Measurements from ENCODE around the gene ZCCHC9. TPM values are rescaled to one million over a fixed set of nuclear protein-coding genes. Genes with fewer than 3 reads are reported as not detected.
"Not testable (repeated sequence)": the region's sequence is repeated elsewhere in the genome, so short reads cannot be mapped to it uniquely, and the experiment has no call there.

The ZCCHC9 gene
- total RNA-seq, 1 experiment from 2014 or later, result 22.0 TPM

DNA sequence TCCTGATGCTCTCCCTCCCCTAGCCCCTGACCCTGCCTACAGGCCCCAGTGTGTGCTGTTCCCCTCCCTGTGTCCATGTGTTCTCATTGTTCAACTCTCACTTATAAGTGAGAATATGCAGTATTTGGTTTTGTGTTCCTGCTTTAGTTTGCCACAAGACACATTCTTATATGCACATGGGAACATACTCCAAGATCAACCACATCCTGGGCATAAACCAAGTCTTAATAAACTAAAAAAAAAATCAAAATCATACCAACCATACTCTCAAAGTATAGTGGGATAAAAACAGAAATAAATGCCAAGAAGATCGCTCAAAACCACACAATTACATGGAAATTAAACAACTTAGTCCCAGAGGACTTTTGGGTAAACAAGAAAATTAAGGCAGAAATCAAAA, 11.2 kb upstream of the ZCCHC9 start:
- H3K4me1 ChIP-seq (replicated peaks; ENCODE audit: insufficient read depth), result no peaks in the 10 kb centered on the region
- no peak for DNase-seq
- no peak overlapping the region for H3K27ac ChIP-seq
- POLR2A ChIA-PET (ENCODE audit: unreplicated experiment), result no interaction called here
- no TSS peak for BruUV-seq (replicated peaks)
- no peaks in the 10 kb centered on the region; the same call in 1 of the 2 replicates for H4K20me1 ChIP-seq (ENCODE audit: insufficient read depth)
- no peaks in the 10 kb centered on the region for H3F3A ChIP-seq (ENCODE audit: insufficient read depth, low read depth)
- H3K4me3 ChIP-seq, result no peak overlapping the region
- TF ChIP-seq, protein P1, sequence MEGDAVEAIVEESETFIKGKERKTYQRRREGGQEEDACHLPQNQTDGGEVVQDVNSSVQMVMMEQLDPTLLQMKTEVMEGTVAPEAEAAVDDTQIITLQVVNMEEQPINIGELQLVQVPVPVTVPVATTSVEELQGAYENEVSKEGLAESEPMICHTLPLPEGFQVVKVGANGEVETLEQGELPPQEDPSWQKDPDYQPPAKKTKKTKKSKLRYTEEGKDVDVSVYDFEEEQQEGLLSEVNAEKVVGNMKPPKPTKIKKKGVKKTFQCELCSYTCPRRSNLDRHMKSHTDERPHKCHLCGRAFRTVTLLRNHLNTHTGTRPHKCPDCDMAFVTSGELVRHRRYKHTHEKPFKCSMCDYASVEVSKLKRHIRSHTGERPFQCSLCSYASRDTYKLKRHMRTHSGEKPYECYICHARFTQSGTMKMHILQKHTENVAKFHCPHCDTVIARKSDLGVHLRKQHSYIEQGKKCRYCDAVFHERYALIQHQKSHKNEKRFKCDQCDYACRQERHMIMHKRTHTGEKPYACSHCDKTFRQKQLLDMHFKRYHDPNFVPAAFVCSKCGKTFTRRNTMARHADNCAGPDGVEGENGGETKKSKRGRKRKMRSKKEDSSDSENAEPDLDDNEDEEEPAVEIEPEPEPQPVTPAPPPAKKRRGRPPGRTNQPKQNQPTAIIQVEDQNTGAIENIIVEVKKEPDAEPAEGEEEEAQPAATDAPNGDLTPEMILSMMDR (conservative IDR thresholded peaks at IDR 0.05), result no peak
- no peak overlapping the region for H2AFZ ChIP-seq
- peaks cover 9% of the 10 kb centered on the region; the same call in 1 of the 2 replicates for H3K9me3 ChIP-seq (ENCODE audit: insufficient read depth, low read depth)
- H3K4me2 ChIP-seq, result no peak overlapping the region
- no peaks in the 10 kb centered on the region for H3K9me2 ChIP-seq (ENCODE audit: insufficient read depth)
- H3K36me3 ChIP-seq (ENCODE audit: low read depth), result no peaks in the 10 kb centered on the region
- CTCF ChIA-PET, result no interaction called here
- no peaks in the 10 kb centered on the region for H3K27me3 ChIP-seq (ENCODE audit: insufficient read depth, low read depth)
- intact Hi-C loops (cut with micrococcal nuclease; ENCODE audit: unreplicated experiment), result no loop called here
- H3K79me2 ChIP-seq (ENCODE audit: low read depth), result peaks cover 29% of the 10 kb centered on the region

DNA sequence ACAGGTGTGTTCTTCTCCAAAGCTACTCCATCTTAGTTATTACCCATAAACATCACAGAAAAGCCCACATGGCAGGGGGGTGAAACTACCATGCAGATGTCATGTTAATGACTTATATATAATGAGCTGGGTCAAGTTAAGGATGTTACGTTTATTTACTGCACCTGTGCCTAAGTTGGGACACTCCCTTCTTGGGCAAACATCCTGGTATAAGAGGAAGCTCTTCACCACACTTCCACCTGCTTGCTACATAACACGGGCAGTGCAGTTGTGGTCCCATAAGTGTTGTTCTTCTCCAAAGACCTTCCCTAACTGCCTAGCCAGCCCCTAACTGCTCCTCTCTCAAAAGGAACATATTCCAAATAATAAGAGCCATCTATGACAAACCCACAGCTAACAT, 9.3 kb upstream of the ZCCHC9 start:
- no peak for TF ChIP-seq EZH2 (IDR thresholded peaks at IDR 0.05; ENCODE audit: low read depth)
- TF ChIP-seq, protein P1 (conservative IDR thresholded peaks at IDR 0.05), result no peak
- H2AFZ ChIP-seq, result no peak overlapping the region
- H3K36me3 ChIP-seq (ENCODE audit: low read depth), result no peaks in the 10 kb centered on the region
- no TSS peak for BruUV-seq (replicated peaks)
- H3K9me2 ChIP-seq (ENCODE audit: insufficient read depth), result no peaks in the 10 kb centered on the region
- no peaks in the 10 kb centered on the region; the same call in 1 of the 2 replicates for H4K20me1 ChIP-seq (ENCODE audit: insufficient read depth)
- ChIA-PET POLR2A (ENCODE audit: unreplicated experiment) (no interaction called here), CTCF (interaction anchor here (0.6 kb wide), 1 partner anchor 381 kb away, joined by 3 read pairs; no protein-coding TSS in a partner anchor)
- DNase-seq, result no peak
- H3K4me1 ChIP-seq (replicated peaks; ENCODE audit: insufficient read depth), result no peaks in the 10 kb centered on the region
- no peak overlapping the region for H3K4me2 ChIP-seq
- H3K9me3 ChIP-seq (ENCODE audit: insufficient read depth, low read depth), result peaks cover 9% of the 10 kb centered on the region; the same call in 1 of the 2 replicates
- no peak overlapping the region for H3K27ac ChIP-seq
- peaks cover 29% of the 10 kb centered on the region for H3K79me2 ChIP-seq (ENCODE audit: low read depth)
- no peaks in the 10 kb centered on the region for H3F3A ChIP-seq (ENCODE audit: insufficient read depth, low read depth)
- no peak overlapping the region for H3K4me3 ChIP-seq
- intact Hi-C loops (cut with micrococcal nuclease; ENCODE audit: unreplicated experiment), result no loop called here
- no peaks in the 10 kb centered on the region for H3K27me3 ChIP-seq (ENCODE audit: insufficient read depth, low read depth)

DNA sequence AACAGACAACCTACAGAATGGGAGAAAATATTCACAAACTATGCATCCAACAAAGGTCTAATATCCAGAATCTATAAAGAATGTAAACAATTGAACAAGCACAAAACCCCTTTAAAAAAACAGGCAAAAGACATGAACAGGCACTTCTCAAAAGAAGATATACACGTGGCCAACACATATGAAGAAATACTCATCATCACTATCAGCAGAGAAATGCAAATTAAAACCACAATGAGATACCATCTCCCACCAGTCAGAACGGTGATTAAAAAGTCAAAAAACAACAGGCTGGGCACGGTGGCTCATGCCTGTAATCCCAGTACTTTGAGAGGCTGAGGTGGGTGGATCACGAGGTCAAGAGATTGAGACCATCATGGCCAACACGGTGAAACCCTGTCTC, 7.4 kb upstream of the ZCCHC9 start:
- intact Hi-C loops (cut with micrococcal nuclease; ENCODE audit: unreplicated experiment); H3K4me3 ChIP-seq; H3K9me2 ChIP-seq (ENCODE audit: insufficient read depth); POLR2A ChIA-PET (ENCODE audit: unreplicated experiment); BruUV-seq (replicated peaks); H3K27me3 ChIP-seq (ENCODE audit: insufficient read depth, low read depth); DNase-seq; H3K4me2 ChIP-seq; CTCF ChIA-PET; H3K4me1 ChIP-seq (replicated peaks; ENCODE audit: insufficient read depth); H4K20me1 ChIP-seq (ENCODE audit: insufficient read depth); H3K9me3 ChIP-seq (ENCODE audit: insufficient read depth, low read depth); H2AFZ ChIP-seq; H3K27ac ChIP-seq; H3K36me3 ChIP-seq (ENCODE audit: low read depth); H3F3A ChIP-seq (ENCODE audit: insufficient read depth, low read depth): not testable (repeated sequence)
- H3K79me2 ChIP-seq (ENCODE audit: low read depth), result peaks cover 32% of the 10 kb centered on the region

DNA sequence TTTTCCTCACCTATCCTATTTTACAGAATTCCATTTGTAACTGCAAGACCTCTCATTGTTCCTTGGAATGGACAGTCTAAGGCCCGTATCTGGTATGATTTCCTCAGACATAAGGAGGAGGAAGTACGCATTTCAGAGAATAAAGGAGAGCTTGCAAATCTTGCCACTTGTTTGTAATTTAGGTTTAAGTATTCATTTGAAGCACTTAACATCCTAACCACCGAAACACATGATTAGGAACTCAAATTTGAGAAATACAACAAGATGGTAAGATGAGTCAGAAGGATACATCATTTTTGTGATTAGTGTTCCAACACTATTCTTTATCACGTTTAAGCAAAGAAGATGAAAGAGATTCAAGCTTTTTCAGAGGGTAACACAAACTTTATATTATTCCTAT, 3.9 kb upstream of the ZCCHC9 start:
- no peak for DNase-seq
- CTCF ChIA-PET, result no interaction called here
- no peaks in the 10 kb centered on the region for H3F3A ChIP-seq (ENCODE audit: insufficient read depth, low read depth)
- no peak overlapping the region for H3K4me2 ChIP-seq
- BruUV-seq (replicated peaks), result no TSS peak
- POLR2A ChIA-PET (ENCODE audit: unreplicated experiment), result no interaction called here
- no peaks in the 10 kb centered on the region for H3K36me3 ChIP-seq (ENCODE audit: low read depth)
- intact Hi-C loops (cut with micrococcal nuclease; ENCODE audit: unreplicated experiment), result no loop called here
- no peak overlapping the region for H3K4me3 ChIP-seq
- no peak overlapping the region for H2AFZ ChIP-seq
- peaks cover 36% of the 10 kb centered on the region for H3K79me2 ChIP-seq (ENCODE audit: low read depth)
- H3K9me3 ChIP-seq (ENCODE audit: insufficient read depth, low read depth), result 0 out of 2 replicates have a peak, but pooled peaks cover 2% of the 10 kb centered on the region
- 0 out of 2 replicates have a peak, but pooled peaks cover 3% of the 10 kb centered on the region for H4K20me1 ChIP-seq (ENCODE audit: insufficient read depth)
- no peaks in the 10 kb centered on the region for H3K9me2 ChIP-seq (ENCODE audit: insufficient read depth)
- peaks cover 13% of the 10 kb centered on the region for H3K4me1 ChIP-seq (replicated peaks; ENCODE audit: insufficient read depth)
- no peak overlapping the region for H3K27ac ChIP-seq
- no peak for TF ChIP-seq EZH2 (IDR thresholded peaks at IDR 0.05; ENCODE audit: low read depth)
- TF ChIP-seq, protein P1 (conservative IDR thresholded peaks at IDR 0.05), result no peak
- no peaks in the 10 kb centered on the region for H3K27me3 ChIP-seq (ENCODE audit: insufficient read depth, low read depth)
